DMS53 (cell line): ENCODE results near the gene SIK2.
"Not testable (repeated sequence)": the region's sequence is repeated elsewhere in the genome, so short reads cannot be mapped to it uniquely, and the experiment has no call there.

Experiments
- DNase-seq: peaks from one replicate; lab custom pipeline; 2025; lab: John Stamatoyannopoulos, UW

Gene SIK2

DNA sequence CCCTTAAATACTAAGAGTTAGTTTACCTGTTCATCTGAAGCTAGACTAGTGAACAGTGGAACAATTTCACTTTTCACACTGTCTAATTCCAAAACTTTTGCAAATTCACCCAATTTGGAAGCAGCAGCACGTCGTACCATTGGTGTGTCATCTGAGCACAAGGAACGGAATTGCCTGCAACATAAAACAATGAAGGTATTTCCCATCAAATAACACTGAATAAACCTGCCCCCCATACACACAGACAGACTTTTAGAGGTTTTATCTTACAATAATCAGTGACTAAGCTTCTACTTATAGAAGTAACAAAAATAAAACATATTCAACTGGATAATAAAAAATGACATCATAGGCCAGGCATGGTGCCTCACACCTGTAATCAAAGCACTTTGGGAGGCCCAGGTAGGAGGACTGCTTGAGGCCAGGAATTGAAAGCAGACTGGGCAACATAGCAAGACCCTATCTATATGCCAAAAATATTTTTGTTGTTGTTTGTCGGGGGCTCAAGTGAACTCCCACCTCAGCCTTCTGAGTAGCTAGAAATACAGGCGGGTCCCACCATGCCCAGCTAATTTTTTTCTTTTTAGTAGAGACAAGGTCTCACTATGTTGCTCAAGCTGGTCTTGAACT, 157.6 kb downstream of the SIK2 start:
- no peak for DNase-seq

DNA sequence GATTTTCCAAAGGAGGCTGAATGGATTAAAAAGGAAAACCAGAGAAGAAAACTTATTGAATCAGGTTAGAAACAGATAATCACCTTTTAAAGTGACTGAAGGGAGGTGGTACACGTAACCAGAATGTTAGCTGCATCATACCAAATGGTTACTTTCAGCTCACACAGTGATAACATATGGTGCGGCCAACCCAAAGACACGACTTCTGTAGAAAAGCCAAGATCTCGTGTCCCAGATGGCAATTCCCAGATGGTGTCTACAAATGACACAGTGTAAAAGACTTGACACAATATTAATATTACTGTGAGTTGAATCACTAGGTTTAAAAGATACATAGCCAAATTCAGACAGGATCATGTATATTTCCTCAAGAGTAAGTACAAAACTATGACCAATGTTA, 158.8 kb downstream of the SIK2 start:
- DNase-seq: no peak

GRCh38 chr11:111762526-111762925, 160.3 kb downstream of the SIK2 start:
- no peak for DNase-seq

GRCh38 chr11:111762981-111763643, 160.9 kb downstream of the SIK2 start:
- no peak for DNase-seq

DNA sequence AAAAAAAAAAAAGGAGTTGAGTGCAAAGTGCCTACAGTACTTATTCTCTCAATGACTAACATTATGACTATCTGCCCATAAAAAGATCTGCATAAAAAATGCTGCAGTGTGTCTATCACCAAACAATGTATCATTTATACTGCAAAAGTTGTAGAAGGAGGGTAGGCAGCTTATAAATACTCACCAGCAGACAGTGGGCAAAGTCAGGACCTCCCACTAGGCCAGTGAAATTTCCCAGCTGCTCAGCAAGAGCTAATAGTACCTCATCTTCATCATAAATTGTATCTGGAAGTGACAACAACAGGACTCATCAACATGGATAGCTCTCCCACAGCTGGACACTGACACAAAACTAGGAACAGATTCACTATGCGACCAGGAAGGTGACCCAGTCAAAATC, 162.4 kb downstream of the SIK2 start:
- no peak for DNase-seq

- peak; percentile 69 for DNase-seq
Measured at GRCh38 chr11:111765320-111765983, 163.2 kb downstream of the SIK2 start.

DNA sequence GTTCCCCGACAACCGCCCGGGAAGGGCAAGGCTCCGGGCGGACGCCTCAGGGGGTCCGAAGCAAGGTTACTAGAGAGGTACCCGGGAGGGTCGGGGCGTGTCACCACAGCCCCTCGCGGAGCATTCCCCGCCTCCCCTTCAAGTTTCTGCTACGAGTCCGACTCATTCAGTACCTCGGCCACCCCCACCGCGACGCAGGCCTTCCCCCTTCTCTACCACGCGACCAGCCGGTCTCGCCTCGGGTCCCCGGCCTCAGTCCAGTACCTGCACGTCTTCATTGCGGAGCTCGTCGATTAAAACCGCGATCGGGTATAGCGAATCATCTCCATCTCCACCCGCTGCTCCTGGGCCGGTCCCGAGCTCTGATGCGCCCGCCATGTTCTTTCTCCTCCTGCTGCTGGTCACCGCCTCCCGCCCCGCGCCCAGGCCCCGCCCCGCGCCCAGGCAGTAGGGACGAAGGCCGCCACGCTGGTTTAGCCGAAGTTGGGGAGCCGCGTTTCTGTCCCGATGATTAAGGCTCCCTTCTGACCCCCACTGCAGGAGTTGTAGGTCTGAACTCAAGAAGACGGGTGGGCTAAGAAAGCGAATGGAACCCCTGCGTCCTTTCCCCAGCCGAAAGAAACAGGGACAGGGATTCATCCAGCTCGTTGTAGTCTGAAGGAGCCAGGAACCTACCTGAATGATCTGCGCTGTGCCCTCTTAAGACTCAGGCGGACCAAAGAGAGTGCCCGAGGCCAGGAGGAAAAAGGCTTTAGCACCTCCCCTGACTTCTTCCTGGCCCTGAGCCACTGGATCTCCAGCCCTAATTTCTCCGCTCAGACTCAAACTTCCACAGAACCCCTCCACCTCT, 164.0 kb downstream of the SIK2 start, which contains the start of gene PPP2R1B:
Gene PPP2R1B, minus strand, starts transcription at position 406 of the 850 bp plus-strand sequence. Its CDS starts 28 bp downstream, at position 378.
- DNase-seq: peak; percentile 80

- no peak for DNase-seq
Measured at GRCh38 chr11:111766834-111767142, 164.5 kb downstream of the SIK2 start.

GRCh38 chr11:111770581-111771134, 168.4 kb downstream of the SIK2 start:
- no peak for DNase-seq

GRCh38 chr11:111771205-111771604, 169.0 kb downstream of the SIK2 start:
- DNase-seq: not testable (repeated sequence)

DNA sequence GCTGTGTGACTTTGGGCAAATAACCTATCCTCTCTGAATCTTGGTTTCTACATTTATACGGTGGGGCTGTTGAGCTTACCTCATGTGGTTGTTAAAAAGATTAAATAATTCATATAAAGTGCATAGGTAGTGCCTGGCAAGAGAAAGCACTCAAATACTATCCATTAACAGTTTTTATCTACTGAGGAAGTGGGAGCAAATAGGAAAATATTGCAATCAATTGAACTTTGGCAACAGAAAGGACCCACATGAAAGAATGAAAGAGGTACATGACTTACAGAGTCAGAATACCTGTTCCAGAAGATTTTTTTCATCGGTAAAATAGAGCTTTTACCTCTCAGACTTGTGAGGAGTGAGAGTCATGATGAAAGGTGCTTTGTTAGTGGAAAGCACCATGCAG, 170.3 kb downstream of the SIK2 start:
- DNase-seq: no peak

DNA sequence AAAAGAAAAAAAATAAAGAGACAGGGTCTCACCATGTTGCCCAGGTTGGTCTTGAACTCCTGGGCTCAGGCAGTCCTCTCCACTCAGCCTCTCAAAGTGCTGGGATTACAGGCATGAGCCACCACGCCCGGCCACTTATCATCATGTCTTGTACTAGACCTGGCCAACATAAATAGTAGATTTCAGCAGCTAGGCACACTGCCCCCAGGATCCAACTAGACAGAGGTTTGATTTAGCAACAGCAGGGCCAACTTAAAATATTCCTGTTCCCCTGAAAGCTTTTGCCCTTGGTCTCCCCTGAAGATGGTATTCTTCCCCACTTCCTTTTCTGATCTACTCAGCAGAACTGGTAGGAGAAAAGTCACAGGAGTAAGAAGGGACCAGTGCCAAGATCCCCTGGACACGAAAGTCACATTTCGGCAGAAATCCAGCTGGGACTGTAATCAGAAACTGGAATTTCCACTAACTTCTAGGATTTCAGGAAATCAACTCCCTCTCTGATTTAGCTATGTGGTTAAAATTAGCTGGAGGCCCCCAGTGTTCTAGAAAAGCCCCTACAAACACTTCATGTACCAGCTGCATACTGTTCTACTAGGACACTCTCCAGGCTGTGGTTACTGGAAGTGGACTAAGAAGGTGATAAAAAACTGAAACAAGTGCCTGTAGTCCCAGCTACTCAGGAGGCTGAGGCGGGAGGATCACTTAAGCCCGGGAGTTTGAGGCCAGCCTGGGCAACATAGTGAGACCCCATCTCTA, 172.9 kb downstream of the SIK2 start:
- DNase-seq: no peak

- no peak for DNase-seq
Measured at GRCh38 chr11:111776398-111777093, 174.3 kb downstream of the SIK2 start.

- peak; percentile 82 for DNase-seq
Measured at GRCh38 chr11:111777094-111778046, 175.1 kb downstream of the SIK2 start.

GRCh38 chr11:111778047-111778558, 175.9 kb downstream of the SIK2 start:
- peak; percentile 66 for DNase-seq

GRCh38 chr11:111779118-111779517, 176.9 kb downstream of the SIK2 start:
- no peak for DNase-seq
